Cardiac muscle cell (in vitro differentiated cells and primary cell): ENCODE data around the gene NIN. TPM values are rescaled to one million over a fixed set of nuclear protein-coding genes. Genes with fewer than 3 reads are reported as not detected.

Experiments
- DNase-seq, 2 donors: peaks; one replicate each; pipeline versions ENCODE4 v3.0.0 to v3.0.0-alpha.2; 2010 to 2017; ENCODE audit warnings: low read depth in 1 of 2, low spot score in 1 of 2
- H3K27ac ChIP-seq: fragments of 200-600 bp; sonication (generic); 2 replicates; pipeline ENCODE4 v1.5.1; 2016
- H3K27me3 ChIP-seq: fragments of 200-600 bp; sonication (generic); 2 replicates; pipeline ENCODE4 v1.6.0; 2016; ENCODE audit warnings: control low read depth
- H3K36me3 ChIP-seq: fragments of 200-600 bp; sonication (generic); 2 replicates; pipeline ENCODE4 v1.5.1; 2016; ENCODE audit warnings: control low read depth
- H3K4me1 ChIP-seq: fragments of 200-600 bp; sonication (generic); 2 replicates; pipeline ENCODE4 v1.8.1; 2017; ENCODE audit warnings: low read depth, mild to moderate bottlenecking, mixed run types
- H3K4me3 ChIP-seq: fragments of 200-600 bp; sonication (generic); 2 replicates; pipeline ENCODE4 v1.5.1; 2016; ENCODE audit warnings: mild to moderate bottlenecking
- H3K9me3 ChIP-seq: fragments of 200-600 bp; sonication (generic); 2 replicates; pipeline ENCODE4 v1.5.1; 2017; ENCODE audit warnings: low read depth, mild to moderate bottlenecking, control low read depth
- polyA plus RNA-seq: library from polyadenylated mRNA; unstranded; fragments of >200 nt; fragmentation: Nextera tagmentation; extraction: Ambion mirVana; gene quantifications from 2 replicates; pipeline ENCODE4 v1.2.1, GENCODE V29; 2016
- total RNA-seq: library from RNA; depleted of rRNA; stranded (reverse); fragments of >200 nt; gene quantifications from 2 replicates; pipeline ENCODE4 v1.2.3, GENCODE V29; 2016
- TF ChIP-seq, protein P1 (sequence below): IDR thresholded peaks from 2 replicates; pipeline ENCODE4 v1.5.1; 2012; ENCODE audit warnings: low read depth, mild to moderate bottlenecking, low read length

Gene NIN
- total and polyA plus RNA-seq, 2 experiments from 2014 or later = 12.1 to 35.5 TPM

DNA sequence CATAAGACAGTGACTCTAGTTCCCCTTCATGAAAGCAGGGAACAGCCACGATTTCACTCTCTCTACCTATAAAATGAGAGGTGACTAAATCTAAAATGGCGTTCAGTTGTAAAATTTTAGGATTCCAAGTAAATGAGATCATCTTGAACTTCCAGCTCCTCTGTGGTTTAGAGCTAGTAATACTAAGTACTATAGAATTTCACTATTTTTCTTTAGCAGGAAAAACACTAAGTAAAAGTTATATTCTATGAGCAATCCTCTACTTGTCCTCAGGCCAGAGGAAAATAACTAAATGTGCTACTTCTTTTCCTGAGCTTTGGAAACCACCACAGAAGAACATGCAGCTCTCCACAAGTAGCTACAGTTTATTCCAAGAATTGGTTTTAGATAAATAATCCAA lies 55.6 kb downstream of the NIN start:
- TF ChIP-seq, protein P1, sequence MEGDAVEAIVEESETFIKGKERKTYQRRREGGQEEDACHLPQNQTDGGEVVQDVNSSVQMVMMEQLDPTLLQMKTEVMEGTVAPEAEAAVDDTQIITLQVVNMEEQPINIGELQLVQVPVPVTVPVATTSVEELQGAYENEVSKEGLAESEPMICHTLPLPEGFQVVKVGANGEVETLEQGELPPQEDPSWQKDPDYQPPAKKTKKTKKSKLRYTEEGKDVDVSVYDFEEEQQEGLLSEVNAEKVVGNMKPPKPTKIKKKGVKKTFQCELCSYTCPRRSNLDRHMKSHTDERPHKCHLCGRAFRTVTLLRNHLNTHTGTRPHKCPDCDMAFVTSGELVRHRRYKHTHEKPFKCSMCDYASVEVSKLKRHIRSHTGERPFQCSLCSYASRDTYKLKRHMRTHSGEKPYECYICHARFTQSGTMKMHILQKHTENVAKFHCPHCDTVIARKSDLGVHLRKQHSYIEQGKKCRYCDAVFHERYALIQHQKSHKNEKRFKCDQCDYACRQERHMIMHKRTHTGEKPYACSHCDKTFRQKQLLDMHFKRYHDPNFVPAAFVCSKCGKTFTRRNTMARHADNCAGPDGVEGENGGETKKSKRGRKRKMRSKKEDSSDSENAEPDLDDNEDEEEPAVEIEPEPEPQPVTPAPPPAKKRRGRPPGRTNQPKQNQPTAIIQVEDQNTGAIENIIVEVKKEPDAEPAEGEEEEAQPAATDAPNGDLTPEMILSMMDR = no peak
- Histone ChIP-seq H3K4me1 (peaks cover 4% of the 10 kb centered on the region), H3K4me3 (no peak overlapping the region), H3K9me3 (no peaks in the 10 kb centered on the region), H3K27ac (no peak overlapping the region), H3K36me3 (peaks cover 18% of the 10 kb centered on the region), H3K27me3 (no peaks in the 10 kb centered on the region)
- peak in 1 of 2 donors; percentile 75 for DNase-seq

DNA sequence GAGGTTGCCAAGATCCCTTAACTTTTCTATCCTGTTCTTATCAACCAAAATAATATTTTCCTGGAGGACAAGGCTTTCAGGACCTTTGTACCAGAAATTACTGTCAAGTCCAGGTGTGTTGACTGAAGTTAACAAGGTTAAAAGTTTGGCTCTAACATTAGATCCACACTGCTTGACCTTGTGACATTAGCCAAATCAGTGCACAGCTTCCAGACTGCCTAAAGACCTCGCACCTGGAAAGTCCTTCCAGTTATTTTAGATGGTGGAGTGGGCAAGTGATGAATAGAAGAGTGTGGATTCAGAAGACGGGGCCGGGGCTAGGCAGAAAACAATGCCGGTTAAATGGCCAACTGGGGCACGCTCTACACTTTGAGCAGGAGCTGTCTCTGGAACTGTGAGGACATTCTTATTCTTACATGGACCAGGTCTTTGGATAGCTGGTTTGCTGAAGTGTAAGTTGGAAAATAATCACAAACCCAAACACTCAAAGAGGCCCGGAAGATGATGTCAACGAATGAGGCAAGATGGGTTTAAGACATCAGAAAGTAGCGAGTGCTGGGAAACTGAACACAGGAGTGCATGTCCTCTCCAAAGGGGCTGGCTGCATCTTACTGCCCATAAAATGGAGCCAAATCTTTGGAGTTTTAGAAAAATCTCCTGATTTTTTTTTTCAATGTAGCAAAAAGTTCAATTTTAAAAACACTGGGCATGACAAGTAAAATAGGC lies 56.3 kb downstream of the NIN start:
- Histone ChIP-seq H3K36me3 (peaks cover 22% of the 10 kb centered on the region), H3K9me3 (no peaks in the 10 kb centered on the region), H3K27me3 (no peaks in the 10 kb centered on the region), H3K4me1 (peaks cover 4% of the 10 kb centered on the region), H3K4me3 (no peak overlapping the region), H3K27ac (no peak overlapping the region)
- DNase-seq = peak in 1 of 2 donors; percentile 32
- TF ChIP-seq, protein P1 = no peak

DNA sequence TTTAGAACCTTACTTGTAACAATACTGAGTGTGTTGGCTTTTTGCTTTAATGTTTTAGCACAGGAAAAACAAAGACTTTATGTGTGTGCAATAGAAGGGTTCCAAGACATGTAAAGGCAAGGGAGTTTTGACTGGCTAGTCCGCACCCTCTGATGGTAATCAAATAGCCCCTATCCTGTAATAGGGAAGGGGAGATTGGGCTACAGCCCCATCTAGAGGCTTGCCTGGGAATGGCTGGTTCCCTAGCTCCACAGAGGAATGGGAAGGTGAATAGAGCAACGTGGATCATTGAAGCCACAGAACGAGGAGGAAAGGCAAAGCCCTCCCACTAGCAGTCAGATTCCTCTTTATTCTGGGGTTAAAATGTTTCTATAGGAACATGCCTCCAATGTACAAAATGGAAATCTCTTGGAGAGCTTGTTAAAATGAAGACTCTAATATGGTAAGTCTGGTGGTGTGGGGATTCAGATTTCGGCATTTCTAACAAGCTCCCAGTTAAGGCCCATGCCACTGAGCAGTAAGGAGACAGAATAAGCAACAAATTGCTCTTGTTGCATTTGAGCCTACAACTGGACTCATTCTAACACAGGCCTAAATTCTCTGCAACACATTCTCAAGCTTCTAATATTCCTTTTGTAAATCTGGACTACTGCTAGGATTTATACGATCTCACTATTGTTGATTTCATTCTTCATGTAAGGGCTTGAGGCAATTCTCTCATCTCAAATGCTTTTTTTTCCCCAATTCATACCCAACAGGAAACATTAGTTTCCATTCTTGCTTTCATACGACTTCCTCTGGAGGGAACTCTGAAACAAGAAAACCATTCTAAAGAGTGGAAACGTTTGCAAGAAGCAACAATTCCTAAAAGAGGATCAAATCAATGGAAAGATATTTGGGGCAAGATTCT lies 57.1 kb downstream of the NIN start:
- TF ChIP-seq, protein P1 = peak; percentile 91
- Histone ChIP-seq H3K9me3 (no peaks in the 10 kb centered on the region), H3K27me3 (no peaks in the 10 kb centered on the region), H3K36me3 (peaks cover 22% of the 10 kb centered on the region), H3K27ac (no peak overlapping the region), H3K4me1 (peaks cover 4% of the 10 kb centered on the region), H3K4me3 (no peak overlapping the region)
- DNase-seq = peak; percentile 50 to 59

DNA sequence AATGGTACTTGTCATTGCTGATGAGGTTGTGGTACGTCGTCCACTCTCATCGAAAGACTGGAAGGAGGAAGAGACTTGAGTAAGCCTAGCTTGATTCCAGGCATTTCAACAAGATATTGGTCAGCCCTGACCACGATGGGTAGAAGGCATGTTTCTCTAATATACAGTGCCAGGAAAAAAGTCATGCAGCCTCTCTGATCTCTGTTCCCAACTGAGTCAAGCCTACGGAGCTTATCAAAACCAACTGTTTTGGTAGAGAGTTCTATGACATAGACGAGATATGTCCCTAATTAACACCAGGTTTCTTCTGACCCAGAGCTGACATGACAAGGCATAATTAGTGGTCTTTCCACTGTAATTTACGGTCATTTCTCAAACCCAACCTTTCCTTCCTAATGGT lies 58.5 kb downstream of the NIN start:
- DNase-seq = peak in 1 of 2 donors; percentile 60
- Histone ChIP-seq H3K27ac (no peak overlapping the region), H3K9me3 (no peaks in the 10 kb centered on the region), H3K36me3 (peaks cover 29% of the 10 kb centered on the region), H3K4me1 (no peaks in the 10 kb centered on the region), H3K4me3 (no peak overlapping the region), H3K27me3 (no peaks in the 10 kb centered on the region)
- TF ChIP-seq, protein P1 = no peak

DNA sequence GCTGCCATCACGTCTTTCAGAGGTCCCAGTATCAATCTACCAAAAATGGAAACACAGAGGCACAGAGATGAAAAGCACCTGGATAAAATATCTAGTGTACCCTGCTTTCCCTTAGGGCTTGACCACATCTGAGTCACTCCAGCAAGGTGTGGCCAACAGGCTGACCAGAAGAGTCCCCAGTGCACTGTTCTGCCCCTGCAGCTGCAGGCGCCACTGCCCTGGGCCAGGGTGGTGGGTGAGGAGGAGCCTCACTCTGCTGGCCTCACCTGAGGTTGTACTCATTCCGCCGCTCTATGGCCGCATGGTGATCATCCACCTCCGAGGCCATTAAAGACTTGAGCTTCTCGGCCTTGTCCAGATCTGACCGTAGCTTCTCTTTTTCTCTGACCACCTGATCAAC lies 60.4 kb downstream of the NIN start:
- TF ChIP-seq, protein P1 = no peak
- DNase-seq = no peak
- Histone ChIP-seq H3K4me1 (no peaks in the 10 kb centered on the region), H3K36me3 (peaks cover 37% of the 10 kb centered on the region), H3K27me3 (no peaks in the 10 kb centered on the region), H3K9me3 (no peaks in the 10 kb centered on the region), H3K4me3 (no peak overlapping the region), H3K27ac (no peak overlapping the region)
